Erythroblast (primary cell): ENCODE measurements around the gene ADSS2.

ENCODE experiments used
- GATA1 ChIP-seq: IDR thresholded peaks from 2 replicates; pipeline ENCODE4 v1.6.1; 2011; ENCODE audit warnings: low read depth, mild to moderate bottlenecking, control low read depth, low read length, moderate library complexity
- POLR2A ChIP-seq: IDR thresholded peaks from 2 replicates; pipeline ENCODE4 v1.6.1; 2011; ENCODE audit warnings: mild to moderate bottlenecking, low read length

DNA sequence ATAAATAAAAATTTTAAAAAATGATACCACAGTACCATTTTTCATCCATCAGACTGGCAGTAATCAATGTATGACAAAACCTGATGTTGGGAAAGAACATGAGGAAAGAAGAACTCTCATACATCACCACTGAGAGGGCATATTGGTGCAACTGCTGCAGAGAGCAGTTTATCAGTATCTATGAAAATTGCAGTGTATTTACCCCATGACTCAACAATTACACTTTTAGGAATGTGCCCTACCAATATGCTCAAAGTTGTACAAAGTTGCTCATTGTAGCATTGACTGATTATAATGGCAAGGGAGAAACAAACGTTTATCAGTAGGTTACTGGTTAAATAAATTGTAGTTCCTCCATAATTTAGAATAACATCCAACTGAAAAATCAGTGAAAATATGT lies 46.1 kb upstream of the ADSS2 start:
- no peak for TF ChIP-seq POLR2A
- TF ChIP-seq GATA1, result no peak
